ENCODE results near the gene MYT1.

Gene MYT1

GRCh38 chr20:64140061-64140931, 24.0 kb upstream of the MYT1 start:
- DNase-seq (ENCODE audit: low spot score) = no peak

GRCh38 chr20:64140956-64141355, 23.3 kb upstream of the MYT1 start:
- DNase-seq (ENCODE audit: low spot score) = no peak

DNA sequence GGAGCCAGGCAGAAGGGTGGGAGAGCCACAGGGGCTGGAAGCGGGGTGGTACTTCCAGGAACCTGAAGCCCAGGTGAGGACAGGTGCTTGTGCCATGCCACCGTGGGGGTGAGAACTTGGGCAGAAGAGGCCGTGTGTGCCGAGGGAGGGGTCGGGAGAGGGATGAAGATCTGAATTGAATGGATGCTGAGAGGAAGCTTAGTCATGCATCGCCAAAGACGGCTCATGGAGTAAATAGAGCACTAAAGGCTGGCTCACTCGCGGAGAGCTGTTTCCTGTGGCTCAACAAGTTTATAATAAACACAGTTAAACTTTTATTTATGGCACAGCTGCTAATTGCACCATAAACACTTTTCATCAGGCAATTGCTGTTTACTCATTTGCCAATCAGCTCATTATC, 21.7 kb upstream of the MYT1 start:
- no peak for DNase-seq (ENCODE audit: low spot score)

DNA sequence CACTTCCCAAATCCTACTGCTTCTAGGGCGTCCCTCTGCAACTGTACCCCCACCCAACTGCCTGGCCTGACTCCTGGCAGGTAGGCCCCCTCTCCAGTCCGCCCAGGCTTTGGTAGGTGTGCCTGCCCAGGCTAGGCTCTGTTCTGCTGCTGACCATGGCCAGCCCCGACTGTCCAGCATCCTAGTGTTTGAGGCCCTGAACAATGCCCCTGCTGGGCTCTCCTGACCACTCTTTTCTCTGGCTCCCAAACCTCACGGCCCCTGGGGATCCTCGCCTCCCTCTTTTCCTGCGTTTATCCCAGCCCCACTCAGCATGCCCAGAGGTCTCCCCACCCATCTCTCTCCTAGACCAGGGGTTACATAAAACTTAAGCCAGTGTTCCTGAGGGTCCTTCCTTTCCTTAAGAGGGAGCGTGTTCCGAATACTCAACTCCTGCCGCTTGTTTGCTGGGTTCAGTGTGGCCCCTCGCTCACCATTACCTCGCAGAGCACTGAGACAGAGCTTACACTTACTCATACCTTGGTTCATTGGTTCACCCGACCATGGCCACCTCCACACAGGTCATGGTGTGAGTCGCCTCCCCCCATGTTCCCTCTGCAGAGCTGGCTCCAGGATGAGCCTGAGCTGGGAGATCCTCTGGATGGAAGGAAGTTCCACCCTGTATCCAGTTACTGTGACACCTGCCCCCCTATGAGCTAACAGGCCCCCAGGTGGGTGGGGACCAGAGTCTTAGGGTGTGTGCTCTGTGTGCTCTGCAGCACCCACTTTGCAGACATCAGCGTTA, 21.0 kb upstream of the MYT1 start:
- no peak for DNase-seq (ENCODE audit: low spot score)

GRCh38 chr20:64144144-64144912, 19.9 kb upstream of the MYT1 start:
- no peak for DNase-seq (ENCODE audit: low spot score)

GRCh38 chr20:64145458-64146300, 18.6 kb upstream of the MYT1 start:
- no peak for DNase-seq (ENCODE audit: low spot score)

GRCh38 chr20:64146301-64146935, 17.8 kb upstream of the MYT1 start:
- DNase-seq (ENCODE audit: low spot score) = no peak

- no peak for DNase-seq (ENCODE audit: low spot score)
Observed at GRCh38 chr20:64146936-64147477, 17.2 kb upstream of the MYT1 start.

DNA sequence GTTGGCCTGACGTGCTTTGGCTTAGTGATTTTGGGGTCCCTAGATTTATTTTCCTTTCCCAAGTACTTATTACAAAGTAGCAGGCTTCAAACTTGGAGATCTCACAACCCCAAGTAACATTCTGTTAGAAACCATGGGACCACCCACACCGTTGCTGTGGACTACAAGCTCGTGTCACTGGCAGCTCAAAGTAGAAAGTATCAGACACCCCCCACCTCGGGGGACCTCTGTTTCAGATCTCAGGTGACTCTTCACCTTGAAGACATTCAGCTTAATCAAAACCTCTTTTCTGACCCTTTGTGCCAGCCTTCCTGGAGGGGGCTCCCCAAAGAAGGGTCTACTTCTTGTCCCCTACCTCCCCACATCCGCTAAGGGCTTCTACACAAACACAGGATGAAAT, 15.7 kb upstream of the MYT1 start:
- no peak for DNase-seq (ENCODE audit: low spot score)

DNA sequence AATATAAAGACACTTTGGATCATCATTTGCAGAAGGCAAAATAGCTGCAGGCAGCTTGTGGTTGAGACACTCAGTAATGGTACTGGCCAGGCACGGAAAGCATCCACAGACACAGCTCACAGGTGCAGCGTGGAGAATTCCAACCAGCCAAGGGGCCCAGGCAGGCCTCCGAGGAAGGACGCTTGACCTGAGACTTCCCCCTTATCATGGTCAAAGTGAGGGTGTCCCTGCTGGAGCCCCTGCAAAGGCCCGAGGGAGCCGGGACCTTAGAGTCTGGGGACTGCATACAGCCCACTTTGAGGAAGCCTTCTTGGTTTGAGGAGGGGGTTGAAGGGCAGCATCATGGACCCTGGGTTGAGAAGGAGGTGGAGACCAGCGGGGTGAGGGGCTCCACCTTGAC, 15.1 kb upstream of the MYT1 start:
- DNase-seq (ENCODE audit: low spot score) = no peak

DNA sequence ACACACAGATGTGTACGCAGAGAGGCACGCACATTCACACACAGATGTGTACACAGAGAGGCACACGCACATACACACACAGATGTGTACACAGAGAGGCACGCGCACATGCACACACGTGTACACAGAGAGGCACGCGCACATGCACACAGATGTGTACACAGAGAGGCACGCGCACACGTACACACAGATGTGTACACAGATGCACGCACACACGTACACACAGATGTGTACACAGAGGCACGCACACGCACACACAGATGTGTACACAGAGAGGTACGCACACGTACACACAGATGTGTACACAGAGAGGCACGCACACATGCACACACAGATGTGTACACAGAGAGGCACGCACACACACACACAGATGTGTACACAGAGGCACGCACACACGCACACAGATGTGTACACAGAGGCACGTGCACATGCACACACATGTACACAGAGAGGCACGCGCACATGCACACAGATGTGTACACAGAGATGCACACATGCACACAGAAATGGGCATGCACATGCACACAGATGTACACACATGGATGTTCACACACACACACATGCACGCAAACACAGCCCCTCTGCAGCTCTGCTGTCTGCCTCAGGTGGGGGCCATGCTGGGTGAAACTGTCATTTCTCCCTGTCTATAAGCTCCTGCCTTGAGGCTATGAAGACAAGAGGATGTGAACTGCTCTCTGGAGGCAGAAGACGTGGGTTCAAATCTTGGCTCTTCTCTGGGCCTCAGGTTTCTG, 14.3 kb upstream of the MYT1 start:
- no peak for DNase-seq (ENCODE audit: low spot score)

- DNase-seq (ENCODE audit: low spot score) = no peak
Observed at GRCh38 chr20:64150756-64151632, 13.3 kb upstream of the MYT1 start.

DNA sequence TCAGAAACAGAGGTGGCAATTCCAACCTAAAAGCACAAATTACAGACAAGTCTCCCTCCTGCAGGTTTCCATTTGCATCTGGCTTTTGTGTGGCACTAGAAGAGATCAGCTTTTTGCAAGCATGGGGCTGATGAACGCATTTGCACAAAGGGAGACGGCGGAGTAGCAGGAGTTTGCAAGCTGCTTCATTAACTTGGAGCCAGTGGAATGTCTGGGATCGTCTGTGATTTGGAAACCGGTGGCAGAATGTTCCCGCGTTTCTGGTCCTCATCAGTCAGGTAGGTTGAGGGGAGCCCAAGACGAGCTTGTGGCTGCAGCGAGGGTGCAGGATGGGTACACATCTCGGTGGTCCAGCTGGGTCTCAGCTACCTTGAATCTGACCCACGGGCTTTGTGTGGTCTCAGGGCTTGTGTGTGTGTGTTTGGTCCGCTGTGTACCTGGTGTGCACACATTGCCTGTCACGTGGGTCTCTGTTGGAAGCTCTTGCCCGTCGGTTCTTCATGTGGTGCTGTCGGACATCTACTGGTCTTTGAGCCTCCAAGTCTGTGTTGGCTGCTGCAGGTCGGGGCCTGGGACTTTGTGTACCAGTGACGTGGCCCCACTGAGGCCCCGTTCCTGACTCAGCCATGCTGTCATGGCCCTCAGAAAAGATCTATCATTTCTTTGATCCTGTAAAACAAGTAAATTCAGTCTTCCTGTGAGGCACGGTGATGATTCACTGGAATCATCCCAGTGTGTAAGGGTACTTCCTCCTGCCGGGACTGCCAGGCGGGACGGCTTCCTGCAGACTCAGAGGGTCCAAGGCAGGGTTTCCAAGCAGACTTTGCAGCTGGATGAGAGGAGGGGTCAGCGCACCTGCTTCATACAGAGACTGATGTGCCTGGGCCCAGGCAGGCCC, 12.4 kb upstream of the MYT1 start:
- DNase-seq (ENCODE audit: low spot score) = no peak

DNA sequence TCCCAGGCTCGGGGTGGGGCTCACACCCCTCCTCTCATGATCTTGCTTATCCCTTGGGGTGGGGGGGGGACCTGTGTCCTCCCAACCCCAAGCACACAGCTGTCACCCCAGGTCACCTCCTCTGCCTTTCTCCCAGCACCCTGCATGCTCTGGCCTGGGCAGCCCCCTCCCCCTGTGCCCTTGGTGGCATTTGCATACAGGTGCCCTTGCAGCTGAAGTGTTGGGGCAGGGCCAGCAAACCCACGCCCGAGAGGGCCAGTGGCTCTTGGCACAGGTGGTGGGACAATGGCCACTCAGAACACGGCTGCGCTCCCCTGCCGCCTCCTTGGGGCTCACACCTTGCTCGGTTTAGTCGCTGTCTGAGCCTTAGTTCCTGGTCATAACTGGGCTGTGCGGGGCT, 11.3 kb upstream of the MYT1 start:
- DNase-seq (ENCODE audit: low spot score) = no peak

- no peak for DNase-seq (ENCODE audit: low spot score)
Observed at GRCh38 chr20:64153410-64153809, 10.8 kb upstream of the MYT1 start.

DNA sequence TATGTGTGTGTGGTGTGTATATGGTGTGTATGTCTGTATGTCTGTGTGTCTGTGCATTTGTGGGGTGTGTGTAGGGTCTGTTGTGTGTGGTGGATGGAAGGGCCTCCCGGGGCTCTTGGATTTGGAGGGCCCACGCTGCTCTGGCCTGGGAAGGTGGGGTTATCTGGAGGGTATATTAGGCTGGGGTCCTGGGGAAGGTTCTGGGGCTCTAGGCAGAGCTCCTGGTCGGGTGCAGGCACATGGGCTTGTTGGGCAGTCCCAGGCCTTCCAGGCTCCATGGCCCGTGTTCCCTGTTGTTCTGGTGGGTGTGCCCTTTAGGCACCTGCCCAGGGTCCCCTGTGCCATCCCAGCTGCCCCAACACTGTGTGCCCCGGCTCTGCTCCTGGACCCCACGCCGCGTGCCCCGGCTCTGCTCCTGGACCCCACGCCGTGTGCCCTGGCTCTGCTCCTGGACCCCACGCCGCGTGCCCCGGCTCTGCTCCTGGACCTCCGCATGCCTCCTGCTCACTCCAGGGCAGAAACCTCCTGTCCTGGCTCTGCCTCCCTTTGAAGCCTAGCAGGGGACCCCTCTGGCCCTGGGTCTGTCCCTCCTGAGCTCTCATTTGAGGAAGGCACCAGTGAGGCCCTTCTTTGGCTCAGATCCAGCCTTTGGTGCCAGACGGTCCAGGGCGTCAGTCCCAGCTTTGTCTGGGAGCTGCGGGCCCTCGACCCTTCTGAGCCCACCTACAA, 10.2 kb upstream of the MYT1 start:
- no peak for DNase-seq (ENCODE audit: low spot score)

GRCh38 chr20:64154590-64155257, 9.5 kb upstream of the MYT1 start:
- DNase-seq (ENCODE audit: low spot score) = no peak

All from CD4-positive, alpha-beta T cell treated with Interleukin-6 at 100 ng/mL for 8 hours (primary cell).